Activated CD4-positive, alpha-beta T cell treated with anti-CD3 and anti-CD28 coated beads for 48 hours (primary cell): ENCODE measurements around the gene SCAI.
"Not testable (repeated sequence)": the region's sequence is repeated elsewhere in the genome, so short reads cannot be mapped to it uniquely, and the experiment has no call there.

ENCODE experiments used
- DNase-seq: peaks from one replicate; pipeline ENCODE4 v3.0.0-alpha.2; 2020

Gene SCAI

DNA sequence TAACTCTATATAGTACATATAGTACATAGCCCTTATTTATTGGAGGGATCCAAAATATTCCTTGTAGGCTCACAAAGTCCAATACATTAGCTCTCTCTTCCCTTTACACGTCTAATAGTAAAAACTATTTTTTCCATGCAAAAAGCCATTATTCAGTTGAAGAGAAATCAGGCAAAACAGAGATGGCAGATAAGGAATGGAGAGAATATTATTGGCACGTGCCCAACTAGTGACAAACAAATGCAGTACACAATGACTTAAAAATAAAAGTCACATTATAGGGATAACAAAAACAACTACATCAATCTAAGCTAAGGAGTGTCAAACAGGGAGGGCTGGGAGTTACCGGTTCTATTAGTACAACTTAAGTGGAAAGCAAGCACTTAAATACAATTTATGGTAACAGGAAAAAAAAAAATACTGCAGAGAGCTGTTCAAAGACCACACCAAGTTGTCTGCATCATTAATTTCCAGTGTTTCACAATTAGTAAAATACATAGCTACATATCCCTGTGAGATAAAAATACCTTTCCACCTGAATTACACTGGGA is 4.1 kb upstream of the SCAI start:
- DNase-seq: no peak

DNA sequence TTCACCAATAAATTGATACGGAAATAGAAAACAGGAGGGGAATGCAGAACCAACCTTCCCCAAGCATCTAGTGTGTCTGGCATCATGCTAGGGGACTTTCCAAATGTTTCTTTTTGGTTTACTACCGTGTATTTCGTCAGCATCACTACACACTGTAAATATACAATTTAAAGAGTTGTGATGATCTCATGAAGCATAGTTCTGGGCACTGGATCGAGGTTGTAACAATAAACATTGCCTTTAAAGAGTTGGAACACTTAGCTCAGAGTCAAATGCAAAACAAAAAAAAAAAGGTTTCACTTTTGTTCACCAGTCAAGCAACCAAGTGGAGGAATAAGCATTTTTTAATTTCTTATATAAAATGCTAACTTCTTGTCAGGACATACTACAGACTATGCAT is 2.9 kb upstream of the SCAI start:
- no peak for DNase-seq

DNA sequence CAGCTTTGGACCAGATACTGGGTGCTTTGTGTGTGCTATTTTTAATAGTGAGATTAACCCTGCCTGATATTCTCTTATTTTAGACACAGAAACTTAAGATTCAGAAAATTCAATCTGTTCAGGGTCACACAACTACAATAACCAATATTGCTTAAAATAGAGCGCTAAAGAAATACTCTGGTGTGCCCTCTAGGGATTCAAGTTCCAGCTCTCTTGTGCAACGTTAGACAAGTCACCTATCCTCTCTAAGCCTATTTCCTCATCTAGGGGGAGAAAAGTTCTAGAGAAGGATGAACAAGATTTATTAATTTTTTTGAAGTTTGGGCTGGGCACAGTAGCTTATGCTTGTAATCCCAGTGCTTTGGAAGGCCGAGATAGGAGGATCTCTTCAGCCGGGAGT is 2.1 kb upstream of the SCAI start:
- DNase-seq: no peak

DNA sequence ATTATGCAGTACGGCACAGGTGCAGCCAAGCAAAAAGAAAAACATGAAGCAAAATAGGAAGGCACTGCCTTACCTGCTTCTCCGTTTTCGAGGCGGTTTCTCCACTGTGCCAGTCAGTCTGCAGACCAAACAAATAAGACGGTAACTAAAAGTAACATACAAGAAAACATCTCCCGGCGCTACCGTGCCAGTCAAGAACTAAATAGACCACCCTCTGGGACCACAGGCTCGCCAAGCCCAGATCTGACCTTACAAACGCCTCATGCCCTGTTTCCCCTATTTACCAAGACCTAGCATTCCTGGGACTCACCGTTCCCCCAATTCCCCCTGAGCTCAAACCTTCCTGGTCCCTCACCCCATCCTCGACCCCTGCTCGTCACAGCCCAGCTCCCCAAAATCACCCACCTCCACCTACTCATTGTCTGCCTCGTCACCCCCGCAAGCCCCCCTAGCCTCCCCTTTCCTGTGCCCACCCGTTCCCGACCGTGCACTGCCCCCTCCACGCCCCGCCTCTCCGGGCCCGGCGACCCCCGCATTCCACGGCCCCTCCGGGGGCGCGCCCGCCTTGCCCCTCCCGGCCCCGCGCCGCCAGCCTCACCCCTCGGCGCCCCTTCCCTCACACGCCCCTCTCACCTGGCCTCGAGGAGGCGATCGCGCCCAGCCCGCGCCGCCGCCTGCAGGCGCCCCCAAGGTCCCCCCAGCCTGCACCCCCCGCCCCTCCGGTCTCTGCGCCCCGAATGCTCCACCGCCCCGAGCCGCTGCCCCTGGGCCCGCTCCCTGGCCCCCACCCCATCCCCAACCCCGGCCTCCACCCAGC is 560 bp downstream of the SCAI start:
- DNase-seq: peak; percentile 28

DNA sequence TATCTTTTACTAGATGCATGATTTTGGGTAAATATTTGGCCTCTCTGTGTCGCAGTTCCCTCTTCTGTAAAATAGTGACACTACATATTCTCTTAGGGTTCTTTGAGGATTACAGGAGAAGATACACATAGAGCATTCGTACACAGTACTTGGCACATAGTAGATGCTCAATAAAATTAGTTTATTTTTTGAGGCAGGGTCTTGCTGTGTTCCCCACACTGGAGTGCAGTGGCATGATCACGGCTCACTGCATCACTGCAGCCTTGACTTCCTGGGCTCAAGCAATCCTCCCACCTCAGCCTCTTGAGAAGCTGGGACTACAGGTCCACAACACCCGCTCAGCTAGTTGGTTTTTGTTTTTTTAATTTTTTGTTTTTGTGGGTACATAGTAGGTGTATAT is 1.6 kb downstream of the SCAI start:
- DNase-seq: no peak

DNA sequence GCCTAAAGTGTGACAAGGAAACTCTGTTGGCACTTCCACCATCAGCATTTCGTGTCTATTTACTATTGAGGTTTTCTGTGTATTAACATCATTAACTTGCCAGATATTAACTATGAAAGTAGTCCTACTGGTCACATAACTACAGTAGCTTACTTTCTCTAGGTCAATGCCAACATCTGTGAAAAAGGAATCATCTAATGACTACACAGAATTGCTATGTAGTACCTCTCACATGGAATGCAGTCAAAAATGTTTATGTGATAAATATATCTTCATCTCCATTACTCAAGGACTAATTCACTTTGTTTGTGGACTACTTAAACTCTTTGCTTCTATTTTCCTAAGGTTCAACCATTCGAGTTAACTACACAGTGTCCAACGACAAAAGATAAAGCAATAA is 2.1 kb downstream of the SCAI start:
- no peak for DNase-seq

DNA sequence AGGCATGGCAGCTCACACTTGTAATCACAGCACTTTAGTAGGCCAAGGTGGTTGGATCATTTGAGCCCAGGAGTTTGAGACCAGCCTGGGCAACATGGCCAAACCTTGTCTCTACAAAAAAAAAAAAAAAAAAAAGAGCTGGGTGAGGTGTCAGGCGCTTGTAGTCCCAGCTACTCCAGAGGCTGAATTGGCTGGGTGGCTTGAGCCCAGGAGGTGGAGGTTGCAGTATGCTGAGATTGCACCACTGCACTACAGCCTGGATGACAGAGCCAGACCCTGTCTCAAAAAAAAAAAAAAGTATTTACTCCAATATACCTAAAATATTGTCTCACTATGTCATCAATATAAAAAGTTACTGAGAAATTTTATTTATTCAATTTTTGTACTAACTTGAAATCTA is 2.8 kb downstream of the SCAI start:
- no peak for DNase-seq

DNA sequence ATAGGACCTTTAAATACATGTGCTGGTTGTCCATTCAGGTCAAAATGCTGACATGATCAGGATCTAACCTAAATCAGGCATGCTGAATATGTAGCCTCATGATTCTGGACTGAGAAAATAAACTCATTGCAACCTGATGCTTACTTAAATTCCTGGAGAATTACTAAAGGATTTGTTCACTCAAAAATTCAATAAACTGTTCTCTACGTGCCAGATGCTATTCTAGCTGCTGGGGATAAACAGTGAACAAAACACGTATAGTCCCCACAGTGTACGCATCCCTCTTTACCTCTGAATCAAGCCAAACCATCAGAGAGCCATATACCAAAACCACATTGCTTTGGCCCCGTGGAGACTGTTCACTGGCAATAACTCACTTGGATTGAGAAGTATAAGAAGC is 6.1 kb downstream of the SCAI start:
- DNase-seq: no peak

DNA sequence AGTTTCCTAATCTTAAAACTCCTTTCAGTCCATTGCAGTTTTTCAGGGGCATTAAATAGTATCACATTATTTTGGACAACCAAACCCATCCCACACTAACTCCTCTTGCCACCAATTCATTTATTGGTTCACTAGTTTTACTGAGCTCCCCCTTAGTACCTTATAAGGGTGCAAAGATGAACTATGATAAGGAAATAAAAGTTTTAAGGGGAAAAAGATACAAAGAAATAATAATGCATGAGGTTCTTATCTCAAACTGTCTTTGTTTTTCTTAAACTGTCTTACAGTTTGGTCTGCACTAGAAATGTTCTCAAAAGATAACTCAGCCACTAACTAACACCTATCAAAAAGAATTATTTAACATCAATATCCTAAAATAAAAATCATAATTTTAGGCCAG is 8.4 kb downstream of the SCAI start:
- no peak for DNase-seq

DNA sequence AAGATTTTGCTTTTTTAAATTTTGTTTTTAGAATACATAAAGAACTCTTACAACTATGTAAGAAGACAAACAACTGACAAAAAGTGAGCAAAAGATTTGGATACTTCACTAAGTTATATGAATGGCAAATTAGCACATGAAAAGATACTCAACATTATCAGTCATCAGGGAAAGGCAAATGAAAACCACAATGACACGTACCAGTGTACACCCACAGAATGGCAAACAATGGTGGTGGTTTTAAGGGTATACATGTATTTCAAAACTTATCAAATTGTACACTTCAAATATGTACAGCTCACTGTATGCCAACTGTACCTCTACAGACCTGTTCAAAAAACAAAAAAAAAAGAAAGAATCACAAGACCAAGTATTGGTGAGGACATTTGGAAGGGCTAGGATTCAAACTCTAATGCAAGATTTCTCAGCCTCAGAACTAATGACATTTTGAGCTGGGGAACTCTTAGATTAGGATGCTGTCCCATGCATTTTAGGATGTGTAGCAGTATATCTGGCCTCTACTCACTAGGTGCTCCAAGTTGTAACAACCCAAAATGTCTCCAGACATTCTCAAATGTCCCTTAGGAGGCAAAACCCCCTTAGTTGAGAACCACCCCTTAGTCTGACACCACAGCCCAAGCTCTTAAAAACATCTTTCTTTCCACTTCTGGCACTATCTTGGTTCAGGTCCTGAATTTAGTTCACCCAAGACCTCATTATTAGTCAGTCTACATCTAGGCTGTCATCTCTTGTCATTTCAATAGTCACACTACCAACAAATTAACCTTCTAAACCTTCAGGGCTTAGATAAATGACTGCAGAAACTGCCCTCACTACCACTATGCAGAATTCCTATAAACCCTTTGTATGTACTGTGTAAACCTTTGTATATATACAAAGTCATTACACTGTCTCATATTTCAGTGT is 9.7 kb downstream of the SCAI start:
- DNase-seq: peak; percentile 14

DNA sequence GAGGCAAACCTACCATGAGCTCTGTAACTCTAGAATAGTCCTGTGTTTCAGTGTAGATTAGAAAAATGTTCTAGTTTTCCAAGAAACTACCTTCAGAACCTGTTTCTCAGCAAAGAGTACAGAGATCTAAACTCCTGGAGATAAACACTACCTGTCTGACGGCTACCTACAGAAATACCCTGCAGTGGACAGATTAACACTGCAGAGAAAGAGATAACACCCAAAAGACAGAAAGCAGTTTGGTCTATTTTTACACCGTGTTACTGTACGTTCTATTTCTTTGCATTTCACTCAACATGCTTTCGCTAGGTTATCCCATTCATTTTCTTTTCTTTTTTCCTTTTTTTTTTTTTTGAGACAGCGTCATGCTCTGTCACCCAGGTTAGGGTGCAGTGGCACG is 11.6 kb downstream of the SCAI start:
- DNase-seq: no peak

DNA sequence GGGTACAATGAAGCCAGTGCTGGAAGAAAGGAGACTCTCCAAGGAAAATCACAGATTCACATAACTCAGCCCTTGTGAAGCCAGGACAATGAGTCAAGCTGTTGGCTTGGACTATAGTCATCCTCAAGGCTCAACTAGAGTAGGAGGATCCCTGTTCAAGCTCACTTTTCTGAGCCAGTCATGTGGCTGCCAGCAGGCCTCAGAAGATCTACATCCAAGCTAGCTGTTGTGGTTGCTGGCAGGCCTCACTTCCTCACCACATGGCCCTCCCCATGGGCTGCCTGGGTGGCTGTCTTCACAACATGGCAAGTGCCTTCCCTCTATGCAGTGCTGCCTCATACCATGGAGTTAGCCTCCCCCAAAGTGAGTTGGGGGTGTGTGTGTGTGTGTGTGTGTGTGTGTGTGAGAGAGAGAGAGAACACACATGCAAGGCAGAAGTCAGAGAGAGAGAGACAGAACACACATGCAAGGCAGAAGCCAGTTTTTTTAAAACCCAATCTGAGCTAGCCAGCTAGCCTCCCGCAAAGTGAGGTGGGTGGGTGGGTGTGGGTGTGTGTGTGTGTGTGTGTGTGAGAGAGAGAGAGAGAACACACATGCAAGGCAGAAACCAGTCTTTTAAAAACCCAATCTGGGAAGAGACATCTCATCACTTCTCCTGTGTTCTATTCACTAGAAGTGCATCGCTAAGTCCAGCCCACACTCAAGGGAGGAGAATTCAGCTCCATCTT is 17.1 kb downstream of the SCAI start:
- peak; percentile 83 for DNase-seq

DNA sequence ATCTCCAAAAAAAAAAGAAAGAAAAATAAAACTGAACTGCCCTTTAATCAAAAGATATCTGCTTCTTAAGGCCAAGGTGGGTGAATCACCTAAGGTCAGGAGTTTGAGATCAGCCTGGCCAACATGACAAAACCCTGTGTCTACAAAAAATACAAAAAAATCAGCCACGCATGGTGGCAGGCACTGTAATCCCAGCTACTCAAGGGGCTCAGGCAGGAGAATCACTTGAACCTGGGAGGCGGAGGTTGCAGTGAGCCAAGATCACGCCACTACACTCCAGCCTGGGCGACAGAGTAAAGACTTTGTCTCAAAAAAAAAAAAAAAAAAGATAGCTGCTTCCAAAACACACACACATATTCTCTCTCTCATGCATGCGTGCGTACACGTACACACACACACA is 17.8 kb downstream of the SCAI start:
- no peak for DNase-seq

DNA sequence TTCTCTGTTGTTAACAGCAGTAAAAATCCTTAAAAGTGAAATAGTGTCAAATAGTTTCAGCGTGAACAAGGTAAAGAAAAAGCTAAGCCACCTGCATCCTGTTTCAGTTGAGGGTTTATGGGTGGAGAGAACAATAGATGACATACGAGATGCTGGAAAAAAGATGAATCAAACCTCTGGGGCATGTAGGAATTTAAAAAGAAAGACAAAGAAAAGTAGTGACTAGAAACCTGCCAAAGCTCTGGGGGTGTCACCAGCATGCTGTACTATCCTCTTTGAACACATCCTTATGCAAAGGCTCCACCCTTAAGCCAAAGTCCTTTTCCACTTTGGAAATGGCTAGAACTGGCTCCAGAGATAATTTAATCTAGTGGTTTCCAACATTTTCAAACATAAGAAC is 22.2 kb downstream of the SCAI start:
- DNase-seq: no peak

DNA sequence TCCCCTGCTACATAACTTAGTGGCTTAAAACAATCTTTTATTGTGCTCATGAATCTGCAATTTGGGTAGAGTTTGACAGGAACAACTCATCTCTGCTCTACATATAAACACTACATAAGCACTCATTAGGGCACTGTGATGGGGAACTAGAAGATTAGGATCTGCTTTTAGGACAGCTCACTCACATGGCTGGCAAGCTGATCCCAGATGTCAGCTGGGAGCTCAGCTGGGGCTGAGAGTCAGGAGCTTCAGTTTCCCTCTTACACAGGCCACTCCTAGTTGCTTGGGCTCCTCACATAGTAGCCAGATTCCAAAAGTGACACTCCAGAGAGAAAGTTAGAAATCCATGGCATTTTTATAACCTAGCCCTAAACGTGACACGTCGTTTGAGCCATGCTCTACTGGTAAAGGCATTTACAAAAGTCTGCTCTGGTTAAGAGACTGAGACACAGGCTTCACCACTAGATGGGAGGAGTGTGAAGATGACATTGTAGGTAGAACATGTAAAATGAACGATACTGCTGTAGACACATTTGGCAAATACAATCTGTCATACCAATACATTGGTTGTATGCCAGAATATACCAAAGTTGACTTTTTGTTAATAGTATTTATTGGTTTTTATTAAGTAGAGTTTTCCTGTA is 23.6 kb downstream of the SCAI start:
- DNase-seq: no peak

DNA sequence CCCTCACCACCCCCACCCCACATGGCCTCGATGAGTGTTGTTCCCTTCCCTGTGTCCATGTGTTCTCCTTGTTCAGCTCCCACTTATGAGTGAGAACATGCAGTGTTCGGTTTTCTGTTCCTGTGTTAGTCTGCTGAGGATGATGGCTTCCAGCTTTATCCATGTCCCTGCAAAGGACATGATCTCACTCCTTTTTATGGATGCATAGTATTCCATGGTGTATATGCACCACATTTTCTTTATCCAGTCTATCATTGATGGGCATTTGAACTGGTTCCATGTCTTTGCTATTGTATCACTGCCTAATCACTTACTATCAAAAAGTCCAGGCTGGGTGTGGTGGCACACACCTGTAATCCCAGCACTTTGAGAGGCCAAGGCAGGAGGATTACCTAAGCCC is 24.6 kb downstream of the SCAI start:
- DNase-seq: not testable (repeated sequence)

DNA sequence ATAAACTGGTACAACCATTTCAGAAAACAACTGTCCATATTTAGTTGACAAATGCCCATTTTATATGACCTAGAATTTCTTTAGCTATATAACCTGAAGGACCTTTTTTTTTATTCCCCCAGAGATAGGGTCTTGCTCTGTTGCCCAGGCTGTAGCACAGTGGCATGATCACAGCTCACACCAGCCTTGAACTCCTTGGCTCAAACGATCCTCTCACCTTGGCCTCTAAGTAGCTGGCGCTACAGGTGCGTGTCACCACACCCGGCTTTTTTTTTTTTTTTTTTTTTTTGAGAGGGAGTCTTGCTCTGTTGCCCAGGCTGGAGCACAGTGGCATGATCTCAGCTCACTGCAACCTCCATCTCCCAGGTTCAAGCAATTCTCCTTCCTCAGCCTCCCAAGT is 28.8 kb downstream of the SCAI start:
- DNase-seq: not testable (repeated sequence)

DNA sequence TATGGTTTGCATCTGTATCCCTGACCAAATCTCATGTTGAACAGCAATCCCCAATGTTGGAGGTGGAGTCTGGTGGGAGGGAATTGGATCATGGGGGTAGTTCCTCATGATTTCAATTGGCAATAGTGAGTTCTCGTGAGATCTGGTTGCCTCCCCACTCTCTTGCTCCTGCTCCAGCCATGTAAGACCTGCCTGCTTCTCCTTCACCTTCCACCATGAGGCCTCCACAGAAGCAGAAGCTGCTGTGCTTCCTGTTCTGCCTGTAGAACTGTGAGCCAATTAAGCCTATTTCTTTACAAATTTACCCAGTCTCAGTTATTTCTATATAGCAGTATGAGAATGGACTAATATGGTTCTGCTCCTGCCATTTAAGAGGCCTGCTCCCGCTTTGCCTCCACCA is 32.9 kb downstream of the SCAI start:
- DNase-seq: no peak

DNA sequence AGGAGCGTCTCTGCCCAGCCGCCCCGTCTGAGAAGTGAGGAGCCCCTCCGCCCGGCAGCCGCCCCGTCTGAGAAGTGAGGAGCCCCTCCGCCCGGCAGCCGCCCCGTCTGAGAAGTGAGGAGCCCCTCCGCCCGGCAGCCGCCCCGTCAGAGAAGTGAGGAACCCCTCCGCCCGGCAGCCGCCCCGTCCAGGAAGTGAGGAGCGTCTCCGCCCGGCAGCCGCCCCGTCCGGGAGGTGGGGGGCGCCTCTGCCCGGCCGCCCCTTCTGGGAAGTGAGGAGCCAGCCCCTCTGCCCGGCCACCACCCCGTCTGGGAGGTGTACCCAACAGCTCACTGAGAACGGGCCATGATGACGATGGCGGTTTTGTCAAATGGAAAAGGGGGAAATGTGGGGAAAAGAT is 34.8 kb downstream of the SCAI start:
- DNase-seq: not testable (repeated sequence)

DNA sequence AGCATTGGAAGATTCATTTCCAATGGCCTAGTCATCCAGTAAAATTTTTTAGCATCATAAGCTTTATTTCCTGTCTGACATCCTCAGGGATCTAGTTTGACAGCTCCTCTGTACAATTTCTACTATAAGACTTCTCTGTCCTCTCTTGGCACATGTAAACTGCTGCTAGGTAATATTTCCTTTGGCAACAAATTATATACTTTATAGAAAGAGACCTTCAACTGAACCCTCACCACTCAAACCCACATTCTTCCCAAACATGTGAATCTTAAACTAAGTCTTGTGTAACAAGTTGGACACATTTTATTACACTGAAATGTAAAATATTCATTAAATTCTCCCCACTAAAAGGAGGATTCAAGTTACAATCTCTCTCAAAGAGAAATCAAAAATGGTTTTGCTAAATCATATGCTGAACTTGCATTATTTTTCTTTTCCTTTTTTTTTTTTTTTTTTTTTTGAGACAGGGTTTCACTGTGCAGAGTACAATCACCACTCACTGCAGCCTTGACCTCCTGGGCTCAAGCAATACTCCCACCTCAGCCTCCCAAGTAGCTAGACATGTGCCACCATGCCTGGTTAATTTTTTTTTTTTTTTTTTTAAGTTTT is 36.9 kb downstream of the SCAI start:
- DNase-seq: no peak

DNA sequence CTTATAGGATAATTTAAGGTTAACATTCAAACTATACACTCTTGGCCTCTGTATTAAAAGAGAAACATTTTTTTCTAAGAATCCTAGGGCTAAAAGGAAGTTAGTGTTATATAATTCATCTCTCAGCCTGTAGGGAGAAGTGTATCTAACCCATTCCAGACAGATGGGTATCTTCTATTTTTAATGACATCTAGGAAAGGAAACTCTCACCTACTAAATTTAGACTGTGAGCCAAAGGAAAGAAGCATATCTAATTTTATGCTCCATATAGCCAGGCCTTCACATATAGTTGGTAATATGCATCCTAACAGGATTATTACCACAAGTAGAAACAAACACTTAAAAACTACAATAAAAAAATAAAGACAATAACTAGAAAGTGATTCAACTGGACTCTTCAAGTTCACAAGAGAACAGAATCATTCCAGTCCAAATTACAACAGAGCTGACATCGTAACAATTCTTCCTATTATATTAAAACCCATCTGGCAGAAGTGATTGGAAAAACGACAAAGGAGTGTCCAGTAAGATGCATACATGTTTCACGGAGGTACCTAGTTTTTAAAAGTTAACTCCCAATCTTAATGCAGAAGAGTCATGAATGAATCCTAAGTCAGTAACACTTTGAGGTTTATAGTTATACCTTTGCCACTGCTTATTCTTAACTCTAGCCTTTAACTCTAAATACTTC is 39.4 kb downstream of the SCAI start:
- no peak for DNase-seq

DNA sequence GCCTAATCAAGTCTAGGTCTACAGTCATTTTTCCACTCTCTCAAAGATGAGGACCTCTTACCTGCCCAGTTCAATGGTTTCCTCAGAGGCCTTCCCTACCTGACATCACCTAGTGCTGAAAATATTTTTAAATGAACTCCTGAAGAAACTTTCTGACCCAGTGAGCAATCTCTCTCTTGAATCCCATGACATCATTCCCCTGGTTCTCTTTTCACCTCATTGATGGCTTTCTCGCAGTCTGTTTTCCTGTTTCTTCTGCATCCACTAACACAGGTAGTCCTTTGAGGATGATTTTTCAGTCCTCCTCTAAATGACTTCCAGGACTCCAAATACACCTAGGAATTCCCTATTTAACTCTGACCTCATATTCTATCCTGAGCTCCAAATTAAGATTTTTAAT is 40.3 kb downstream of the SCAI start:
- DNase-seq: no peak
